ENCODE results near the gene DCAF6. TPM values are rescaled to one million over a fixed set of nuclear protein-coding genes. Genes with fewer than 3 reads are reported as not detected.

DCAF6 gene
- total and polyA plus RNA-seq, 7 donors: 71.0 to 396 (median 316) TPM

DNA sequence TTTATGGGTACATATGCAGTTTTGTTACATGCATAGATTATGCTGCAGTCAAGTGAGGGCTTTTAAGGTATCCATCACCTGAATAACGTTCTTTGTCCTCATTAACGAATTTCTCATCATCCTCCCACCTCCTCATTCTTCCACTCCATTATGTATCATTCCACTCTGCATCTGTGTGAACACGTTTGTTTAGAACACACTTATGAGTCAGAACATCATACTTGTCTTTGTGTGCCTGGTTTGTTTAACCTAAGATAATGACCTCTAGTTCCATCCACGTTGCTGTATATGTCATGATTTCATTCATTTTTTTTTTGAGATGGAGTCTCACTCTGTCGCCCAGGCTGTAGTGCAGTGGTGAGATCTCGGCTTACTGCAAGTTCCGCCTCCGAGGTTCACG is 7.1 kb downstream of the DCAF6 start:
- intact Hi-C loops (cut with DNase I): loop anchor here in 1 of 2 donors (5.0 kb wide), 1 partner anchor 54 kb away; no protein-coding TSS in a partner anchor
- no peaks in the 10 kb centered on the region for H3K9me3 ChIP-seq
- ATAC-seq (no peak), DNase-seq (no peak)
- no peak overlapping the region for H3K4me3 ChIP-seq
- H3K36me3 ChIP-seq (ENCODE audit: insufficient read depth in 1 of 2, low read depth in 1 of 2): peaks cover 0 to 3% of the 10 kb centered on the region in 2 donors
- H3K27me3 ChIP-seq (ENCODE audit: insufficient read depth in 3 of 3, low read length in 2 of 3): no peaks in the 10 kb centered on the region
- 83 to 92% (median 92%) methylated on average over 9 of the region's 9 CpGs for WGBS, 3 donors
- H3K27ac ChIP-seq: no peak overlapping the region
- TF ChIP-seq, protein P1, sequence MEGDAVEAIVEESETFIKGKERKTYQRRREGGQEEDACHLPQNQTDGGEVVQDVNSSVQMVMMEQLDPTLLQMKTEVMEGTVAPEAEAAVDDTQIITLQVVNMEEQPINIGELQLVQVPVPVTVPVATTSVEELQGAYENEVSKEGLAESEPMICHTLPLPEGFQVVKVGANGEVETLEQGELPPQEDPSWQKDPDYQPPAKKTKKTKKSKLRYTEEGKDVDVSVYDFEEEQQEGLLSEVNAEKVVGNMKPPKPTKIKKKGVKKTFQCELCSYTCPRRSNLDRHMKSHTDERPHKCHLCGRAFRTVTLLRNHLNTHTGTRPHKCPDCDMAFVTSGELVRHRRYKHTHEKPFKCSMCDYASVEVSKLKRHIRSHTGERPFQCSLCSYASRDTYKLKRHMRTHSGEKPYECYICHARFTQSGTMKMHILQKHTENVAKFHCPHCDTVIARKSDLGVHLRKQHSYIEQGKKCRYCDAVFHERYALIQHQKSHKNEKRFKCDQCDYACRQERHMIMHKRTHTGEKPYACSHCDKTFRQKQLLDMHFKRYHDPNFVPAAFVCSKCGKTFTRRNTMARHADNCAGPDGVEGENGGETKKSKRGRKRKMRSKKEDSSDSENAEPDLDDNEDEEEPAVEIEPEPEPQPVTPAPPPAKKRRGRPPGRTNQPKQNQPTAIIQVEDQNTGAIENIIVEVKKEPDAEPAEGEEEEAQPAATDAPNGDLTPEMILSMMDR (IDR thresholded peaks at IDR 0.05): no peak
- H3K4me1 ChIP-seq: peaks cover 55% of the 10 kb centered on the region

DNA sequence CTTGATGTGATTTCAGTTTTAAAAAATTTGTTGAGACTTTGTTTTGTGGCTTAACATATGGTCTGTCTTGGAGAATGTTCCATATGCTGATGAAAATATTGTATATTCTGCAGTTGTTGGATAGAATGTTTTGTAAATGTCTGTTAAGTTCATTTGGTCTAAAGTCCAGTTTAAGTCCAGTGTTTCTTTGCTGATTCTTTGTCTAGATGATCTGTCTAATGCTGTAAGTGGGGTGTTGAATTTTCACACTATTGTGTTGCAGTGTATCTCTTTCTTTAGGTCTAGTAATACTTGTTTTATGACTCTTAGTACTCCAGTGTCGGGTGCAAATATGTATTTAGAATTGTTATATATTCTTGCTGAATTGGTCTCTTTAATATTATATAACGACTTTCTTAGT is 11.2 kb downstream of the DCAF6 start:
- no peak overlapping the region for H3K27ac ChIP-seq
- TF ChIP-seq, protein P1 (IDR thresholded peaks at IDR 0.05): no peak
- DNase-seq: no peak
- H3K36me3 ChIP-seq (ENCODE audit: insufficient read depth in 1 of 2, low read depth in 1 of 2): peaks cover 0 to 14% of the 10 kb centered on the region in 2 donors
- no peaks in the 10 kb centered on the region for H3K9me3 ChIP-seq
- ATAC-seq: no peak
- intact Hi-C loops (cut with DNase I): no loop called here
- peaks cover 24% of the 10 kb centered on the region for H3K4me1 ChIP-seq
- 56 to 86% (median 68%) methylated on average over 2 of the region's 2 CpGs for WGBS, 3 donors
- no peak overlapping the region for H3K4me3 ChIP-seq
- H3K27me3 ChIP-seq (ENCODE audit: insufficient read depth in 3 of 3, low read length in 2 of 3): no peaks in the 10 kb centered on the region

DNA sequence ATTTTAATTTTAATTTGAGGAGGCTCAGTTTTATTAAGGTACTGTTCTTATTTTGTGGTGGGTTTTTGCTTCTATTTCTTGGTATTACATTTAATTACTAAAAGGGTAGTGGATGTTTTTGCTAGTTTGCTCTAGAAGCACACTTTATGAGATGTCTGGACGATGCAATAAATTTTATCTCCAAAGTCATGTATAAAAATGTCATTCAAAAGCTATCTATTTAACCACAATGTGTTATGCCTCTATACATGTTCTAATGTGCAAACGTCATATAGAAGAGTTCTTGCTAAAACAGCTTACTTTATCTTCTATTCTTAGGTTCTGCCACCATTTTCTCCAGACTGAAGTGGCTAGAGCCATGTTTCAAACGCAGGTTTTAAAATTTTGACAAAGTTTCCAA is 13.3 kb downstream of the DCAF6 start:
- Histone ChIP-seq H3K36me3 (ENCODE audit: insufficient read depth in 1 of 2, low read depth in 1 of 2) (peaks cover 0 to 31% of the 10 kb centered on the region in 2 donors), H3K9me3 (no peaks in the 10 kb centered on the region), H3K4me3 (no peak overlapping the region), H3K4me1 (peaks cover 22% of the 10 kb centered on the region), H3K27me3 (ENCODE audit: insufficient read depth in 3 of 3, low read length in 2 of 3) (no peaks in the 10 kb centered on the region), H3K27ac (no peak overlapping the region)
- TF ChIP-seq, protein P1 (IDR thresholded peaks at IDR 0.05): no peak
- DNase-seq (no peak), ATAC-seq (no peak)
- WGBS, 3 donors: 80 to 87% (median 81%) methylated on average over 3 of the region's 3 CpGs
- intact Hi-C loops (cut with DNase I): no loop called here

DNA sequence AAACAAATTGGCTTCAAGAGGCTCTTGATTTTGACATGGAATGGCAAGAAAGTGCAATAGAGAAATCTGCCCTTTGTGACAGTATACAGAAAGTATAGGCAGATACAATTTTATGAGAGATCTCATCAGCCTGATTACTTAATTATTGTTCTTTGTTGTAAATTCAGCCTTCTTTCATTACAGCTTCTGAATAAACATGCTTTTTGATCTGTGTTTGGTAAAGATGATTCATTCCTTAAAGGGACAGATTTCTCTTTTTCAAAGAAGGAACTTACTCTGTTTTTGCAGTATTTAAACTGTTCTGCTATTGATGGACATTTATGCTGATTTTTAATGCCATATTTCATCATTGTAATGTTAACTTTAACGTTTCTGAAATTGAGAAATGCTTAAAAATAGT is 14.1 kb downstream of the DCAF6 start:
- H3K4me1 ChIP-seq: peaks cover 22% of the 10 kb centered on the region
- no peaks in the 10 kb centered on the region for H3K9me3 ChIP-seq
- ATAC-seq: no peak
- intact Hi-C loops (cut with DNase I): no loop called here
- DNase-seq: no peak
- 41 to 53% (median 46%) methylated on average over 1 of the region's 1 CpG for WGBS, 3 donors
- TF ChIP-seq, protein P1 (IDR thresholded peaks at IDR 0.05): no peak
- no peaks in the 10 kb centered on the region for H3K27me3 ChIP-seq (ENCODE audit: insufficient read depth in 3 of 3, low read length in 2 of 3)
- H3K27ac ChIP-seq: no peak overlapping the region
- peaks cover 0 to 39% of the 10 kb centered on the region in 2 donors for H3K36me3 ChIP-seq (ENCODE audit: insufficient read depth in 1 of 2, low read depth in 1 of 2)
- no peak overlapping the region for H3K4me3 ChIP-seq

DNA sequence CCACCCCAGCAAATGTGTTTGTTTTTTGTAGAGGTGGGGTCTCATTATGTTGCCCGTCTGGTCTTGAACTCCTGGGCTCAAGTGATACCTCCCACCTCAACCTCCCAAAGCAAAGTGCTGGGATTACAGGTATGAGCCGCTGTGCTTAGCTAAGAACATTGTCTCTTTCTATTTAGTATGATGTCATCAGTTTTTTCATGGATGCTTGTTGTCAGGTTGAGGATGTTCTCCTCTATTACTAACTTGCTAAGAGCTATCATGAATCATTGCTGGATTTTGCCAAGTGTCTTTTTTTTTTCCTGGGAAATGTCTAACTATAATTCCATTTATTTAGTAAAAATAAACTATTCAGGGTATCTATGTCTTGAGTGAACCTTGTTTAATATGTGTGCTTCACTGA is 19.4 kb downstream of the DCAF6 start:
- peaks cover 0 to 42% of the 10 kb centered on the region in 2 donors for H3K36me3 ChIP-seq (ENCODE audit: insufficient read depth in 1 of 2, low read depth in 1 of 2)
- intact Hi-C loops (cut with DNase I): no loop called here

More for the DNA sequence above, 19.4 kb downstream of the DCAF6 start:
- Histone ChIP-seq H3K4me1 (peaks cover 35% of the 10 kb centered on the region), H3K27ac (no peak overlapping the region), H3K9me3 (no peaks in the 10 kb centered on the region), H3K27me3 (ENCODE audit: insufficient read depth in 3 of 3, low read length in 2 of 3) (no peaks in the 10 kb centered on the region), H3K4me3 (no peak overlapping the region)
- 96 to 100% (median 96%) methylated on average over 2 of the region's 2 CpGs for WGBS, 3 donors
- TF ChIP-seq, protein P1 (IDR thresholded peaks at IDR 0.05): no peak
- DNase-seq (no peak), ATAC-seq (peak in 1 of 4 donors; percentile 62)

Measured in psoas muscle (tissue), 8 donors.